HG03060 (cell line): ENCODE results near the gene TMEM131L.

Experiments
- ATAC-seq: cut with Tn5 transposase; IDR thresholded peaks from one replicate; pipeline ENCODE4 v1.9.1; 2021; ENCODE audit warnings: low read depth, moderate number of reproducible peaks; ENCODE audit not compliant: unreplicated experiment

Gene TMEM131L

DNA sequence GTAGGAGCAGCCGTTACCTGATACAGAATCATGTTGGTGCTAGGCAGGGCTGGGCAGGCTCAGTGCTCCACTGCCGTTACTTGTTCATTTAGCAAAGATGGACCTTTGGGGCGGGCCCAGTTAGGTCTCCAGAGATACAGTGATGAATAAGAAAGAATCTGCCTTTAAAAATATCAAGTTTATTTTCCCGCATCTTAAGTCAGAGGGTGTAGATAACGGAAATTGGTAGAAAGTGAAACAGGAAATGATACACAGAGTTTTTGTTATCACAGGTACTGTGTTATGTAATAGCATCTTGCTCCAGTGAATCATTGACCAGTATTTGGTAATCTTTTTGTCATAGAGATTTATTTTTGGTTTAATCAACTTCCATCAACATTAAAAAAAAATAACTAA lies 5.5 kb downstream of the TMEM131L start:
- peak; percentile 21 for ATAC-seq

DNA sequence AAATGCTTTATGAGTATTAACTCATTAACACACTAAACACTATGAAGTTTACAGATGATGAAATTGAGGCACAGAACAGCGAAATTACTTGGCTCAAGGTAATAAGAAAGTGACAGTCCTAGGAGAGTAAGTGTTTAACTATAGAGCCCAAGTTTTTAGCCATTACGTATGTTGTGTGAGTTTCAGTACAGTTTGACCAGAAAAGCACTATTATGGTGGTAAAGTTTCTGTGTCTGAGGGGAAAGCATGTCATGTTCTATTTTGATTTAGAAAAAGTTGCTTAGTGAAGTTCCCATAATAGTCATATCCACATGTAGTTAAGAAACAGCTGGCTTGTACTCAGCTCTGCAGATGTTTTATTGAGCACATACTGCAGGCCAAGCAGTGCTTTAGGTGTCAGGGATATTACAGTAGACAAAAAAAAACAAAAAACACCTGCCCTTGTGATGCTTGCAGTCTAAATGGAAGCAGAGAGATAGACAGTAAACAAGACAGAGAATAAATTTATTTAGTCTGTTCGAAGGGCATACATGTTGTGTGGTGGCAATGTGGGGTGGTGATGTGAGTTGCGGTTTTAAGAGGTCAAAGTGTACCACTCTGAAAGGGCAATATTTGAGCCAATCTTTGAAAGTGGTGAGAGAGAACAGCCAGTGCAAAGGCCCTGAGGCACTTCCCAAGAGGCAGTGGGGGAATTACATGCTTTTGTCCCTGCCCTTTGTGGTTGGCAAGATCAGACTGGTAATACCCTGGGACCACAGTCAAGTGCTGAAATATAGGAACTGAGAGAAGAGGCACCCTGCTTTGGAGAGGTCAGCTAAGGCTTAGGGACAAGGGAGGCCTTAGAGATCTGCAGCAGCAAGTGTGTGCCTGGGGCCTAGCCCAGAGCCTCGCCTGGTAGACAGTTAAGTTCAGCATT lies 6.2 kb downstream of the TMEM131L start:
- ATAC-seq = peak; percentile 26

DNA sequence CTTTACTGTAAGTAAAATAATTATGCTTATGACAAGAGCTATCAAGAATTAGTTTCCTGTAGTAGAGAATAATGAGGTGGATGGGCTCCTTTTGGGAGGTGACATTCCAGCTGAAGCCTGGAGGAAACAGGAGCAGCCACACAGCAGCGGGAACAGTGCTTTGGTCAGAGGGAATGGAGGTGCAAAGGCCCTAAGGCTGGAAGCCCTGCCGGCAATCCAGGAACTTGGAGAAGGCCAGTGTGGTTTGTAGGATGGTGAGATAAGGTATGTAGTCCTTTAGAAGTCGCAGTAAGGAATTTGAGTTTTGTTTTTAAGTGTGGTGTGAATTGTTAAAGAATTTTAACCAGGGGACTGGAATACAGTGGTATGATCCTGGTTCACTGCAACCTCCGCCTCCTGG lies 8.1 kb downstream of the TMEM131L start:
- no peak for ATAC-seq

DNA sequence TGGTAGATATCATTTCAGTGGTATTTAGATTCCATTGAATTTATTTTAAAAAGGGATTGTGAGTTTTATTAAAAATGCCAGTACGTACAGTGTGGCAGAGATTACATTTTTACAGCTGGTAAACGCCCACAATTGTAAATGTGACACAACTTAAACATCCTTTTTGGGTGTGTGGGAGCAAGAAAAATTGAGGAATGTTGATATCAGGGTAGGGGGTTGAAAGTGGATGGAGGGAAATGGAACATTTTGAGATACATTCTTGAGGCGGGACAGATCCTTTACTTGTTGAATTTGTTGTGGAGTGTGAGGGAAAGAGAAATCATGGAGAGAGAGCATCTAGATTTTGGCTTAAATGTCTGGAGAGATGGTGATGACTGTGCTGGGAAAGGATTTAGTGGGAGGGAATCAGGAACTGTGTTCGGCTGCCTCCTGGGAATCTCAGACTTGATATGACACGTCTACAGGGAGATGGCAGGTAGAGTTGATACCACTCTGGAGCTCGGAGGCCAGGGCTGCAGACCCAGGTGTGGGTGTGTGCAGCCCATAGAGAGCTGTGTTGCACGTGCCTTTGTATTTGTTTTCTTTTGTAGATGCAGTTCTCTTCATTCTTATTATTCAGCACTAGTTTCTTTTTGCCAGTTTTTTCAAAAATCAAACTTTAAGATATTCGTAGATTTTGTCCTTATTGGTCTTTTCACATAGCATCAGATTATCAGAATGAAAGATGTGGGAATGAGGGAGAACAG lies 10.8 kb downstream of the TMEM131L start:
- ATAC-seq = no peak

DNA sequence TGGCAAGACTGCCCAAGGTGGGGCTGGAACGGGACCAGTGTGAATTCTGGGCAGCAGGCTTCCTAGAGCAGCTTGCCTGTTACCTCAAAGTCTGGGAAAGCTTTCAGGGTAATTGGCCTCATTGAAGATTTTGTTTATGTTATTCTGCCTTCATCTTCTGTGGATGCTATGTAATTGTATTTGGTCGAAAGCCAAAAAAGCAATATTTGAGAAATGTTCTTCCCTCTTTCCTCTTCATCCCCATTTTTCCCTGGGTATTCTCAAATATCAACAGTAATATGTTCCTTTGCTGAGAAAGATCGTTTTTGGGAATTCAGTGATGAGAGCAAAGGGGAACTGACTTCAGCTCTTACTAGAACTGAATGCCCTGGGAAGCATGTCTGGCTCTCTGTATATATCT lies 12.9 kb downstream of the TMEM131L start:
- ATAC-seq = no peak

DNA sequence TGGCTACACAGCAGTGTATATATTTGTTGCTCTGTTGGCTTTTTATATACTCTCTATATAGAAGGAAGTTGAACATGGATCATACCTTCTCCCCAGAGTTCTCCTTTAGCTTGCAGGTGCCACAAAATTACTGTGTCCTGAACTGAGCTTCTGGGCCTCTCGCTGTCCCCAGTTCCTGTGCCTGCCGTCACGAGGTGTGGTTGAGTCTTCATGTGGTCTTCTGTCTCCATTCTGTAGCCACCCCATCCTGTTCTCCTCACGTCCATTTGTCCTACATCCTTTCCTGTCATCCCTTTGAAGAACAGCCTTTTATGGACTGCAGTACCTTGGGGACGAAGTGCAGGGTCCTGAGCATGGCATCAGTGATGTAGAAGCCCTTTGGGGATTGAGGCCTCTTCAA lies 14.5 kb downstream of the TMEM131L start:
- no peak for ATAC-seq

DNA sequence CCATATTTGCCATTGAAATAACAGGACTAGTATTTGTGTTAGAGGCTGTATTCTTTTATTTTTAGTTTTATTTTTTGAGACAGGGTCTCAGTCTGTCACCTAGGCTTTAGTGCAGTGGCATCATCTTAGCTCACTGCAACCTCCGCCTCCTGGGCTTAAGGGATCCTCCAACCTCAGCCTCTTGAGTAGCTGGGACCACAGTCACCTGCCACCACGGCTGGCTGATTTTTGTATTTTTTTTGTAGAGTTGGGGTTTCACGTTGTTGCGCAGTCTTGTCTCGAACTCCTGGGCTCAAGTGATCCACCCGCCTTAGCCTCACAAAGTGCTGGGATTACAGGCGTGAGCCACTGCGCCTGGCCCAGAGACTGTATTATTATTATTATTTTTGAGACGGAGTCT lies 15.3 kb downstream of the TMEM131L start:
- no peak for ATAC-seq

DNA sequence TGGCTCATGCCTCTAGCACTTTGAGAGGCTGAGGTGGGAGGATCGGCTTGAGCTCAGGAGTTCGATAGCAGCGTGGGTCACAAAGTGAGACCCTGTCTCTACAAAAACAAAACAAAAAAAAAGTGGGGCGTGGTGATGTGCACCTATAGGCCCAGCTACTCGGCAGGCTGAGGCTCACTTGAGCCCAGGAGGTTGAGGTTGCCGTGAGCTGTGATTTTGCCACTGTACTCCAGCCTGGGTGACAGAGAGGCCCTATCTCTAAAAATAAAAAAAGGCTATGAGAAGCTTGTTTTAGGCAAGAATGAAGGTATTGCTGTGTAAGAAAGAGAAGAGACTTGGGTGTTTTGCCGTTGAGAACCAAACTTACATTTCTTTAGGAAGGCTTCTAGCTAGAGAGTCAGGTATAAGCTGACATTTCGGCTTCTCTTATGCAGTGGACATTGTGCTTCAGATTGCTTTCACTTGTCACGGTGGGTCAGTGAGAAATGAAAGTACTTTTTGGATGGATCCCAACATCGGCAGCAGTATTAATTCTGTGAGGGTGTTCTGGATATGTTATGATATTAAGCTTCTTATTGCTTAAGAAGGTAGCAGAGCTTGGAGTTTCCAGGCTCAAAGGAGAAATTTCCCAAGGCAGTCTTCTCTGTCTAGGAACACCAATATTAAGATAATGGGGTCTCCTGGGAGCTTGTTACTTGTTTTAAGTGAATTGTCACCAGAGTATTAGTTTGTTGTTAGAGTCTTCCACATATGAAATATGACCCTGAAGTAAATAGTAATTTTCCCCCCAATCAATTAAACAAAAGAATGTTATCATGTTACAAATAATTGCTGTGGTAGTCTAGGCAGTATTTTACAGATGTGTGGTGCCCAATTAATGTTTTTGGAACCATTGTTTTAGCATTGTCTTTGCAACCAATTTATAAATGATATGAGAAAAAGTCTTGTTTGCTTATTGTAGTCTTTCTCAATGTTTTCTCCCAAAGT lies 17.6 kb downstream of the TMEM131L start:
- ATAC-seq = no peak

DNA sequence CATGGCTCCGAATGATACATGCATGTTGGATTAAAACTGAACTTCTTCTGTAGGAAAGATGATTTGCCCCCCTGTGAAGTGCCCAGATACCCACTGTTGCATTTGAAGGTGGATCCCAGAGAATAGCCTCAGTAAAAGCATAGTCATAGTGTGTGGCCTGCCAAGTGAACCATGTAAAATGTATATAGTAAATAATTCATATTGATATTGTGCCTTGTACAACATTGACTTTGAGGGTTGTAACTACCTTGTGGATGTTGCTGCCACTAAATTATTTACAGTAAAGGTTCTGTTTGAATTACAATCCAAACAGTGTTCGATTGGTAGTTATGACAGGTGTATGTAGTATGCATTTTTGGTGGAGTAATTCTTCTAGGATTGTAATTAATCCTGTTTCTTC lies 19.2 kb downstream of the TMEM131L start:
- no peak for ATAC-seq

DNA sequence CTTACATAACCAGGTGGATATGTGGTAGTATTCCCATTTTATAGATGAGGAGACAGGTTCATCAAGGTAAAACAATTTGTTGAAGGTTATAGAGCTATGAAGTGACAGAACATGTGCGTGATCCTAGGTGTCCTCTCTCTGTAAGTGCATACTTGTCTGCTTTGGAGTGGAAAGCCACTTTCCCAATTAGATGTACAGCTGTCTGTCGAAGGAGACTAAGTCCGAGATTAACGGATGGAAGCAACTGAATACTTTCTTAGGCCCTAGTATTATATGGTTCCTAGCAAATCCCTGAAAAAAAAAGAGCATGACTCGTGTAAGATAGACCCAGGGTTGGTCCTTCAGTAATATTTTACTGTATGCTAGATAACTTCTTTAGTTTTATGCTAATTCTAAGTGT lies 19.7 kb downstream of the TMEM131L start:
- ATAC-seq = no peak

DNA sequence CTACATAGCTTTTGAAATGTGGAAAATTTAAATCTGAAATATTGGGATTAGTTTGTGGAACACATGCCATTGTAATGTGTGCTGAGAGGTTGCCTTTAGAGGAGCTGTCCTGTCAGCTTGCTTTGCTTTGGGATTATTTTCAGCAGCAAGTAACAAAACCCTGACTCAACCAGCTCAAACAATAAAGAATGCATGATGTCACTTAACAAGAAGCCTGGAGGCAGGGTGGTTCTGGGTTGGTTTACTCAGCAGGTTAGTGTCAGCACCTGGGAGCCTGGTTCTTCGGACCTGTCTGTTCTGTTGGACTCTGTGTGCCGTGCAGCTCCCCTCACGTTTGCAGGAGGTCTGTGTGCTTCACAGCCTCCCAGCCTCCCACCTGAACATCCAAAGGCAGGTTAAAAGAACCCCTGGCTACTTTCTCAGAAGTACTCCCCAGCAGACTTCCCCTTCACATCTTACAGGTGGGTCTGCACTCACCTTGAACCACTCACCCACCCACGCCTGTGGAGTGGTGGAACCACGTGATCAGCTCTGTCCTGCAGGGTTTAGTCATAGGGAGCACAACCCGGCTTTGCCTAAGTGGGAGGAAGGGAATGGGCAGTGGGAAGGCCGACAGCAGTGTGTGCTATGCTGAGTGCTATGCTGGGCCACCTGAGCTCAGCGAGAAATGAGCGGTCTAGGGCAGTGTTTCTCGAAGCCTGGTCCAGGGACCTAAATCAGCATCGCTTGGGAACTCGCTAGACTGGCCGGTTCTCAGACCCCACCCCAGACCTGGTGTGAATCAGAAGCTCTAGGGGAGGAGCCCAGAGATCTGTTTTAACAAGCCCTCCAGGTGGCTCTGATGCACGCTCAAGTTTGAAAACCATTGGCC lies 20.4 kb downstream of the TMEM131L start:
- ATAC-seq = no peak

DNA sequence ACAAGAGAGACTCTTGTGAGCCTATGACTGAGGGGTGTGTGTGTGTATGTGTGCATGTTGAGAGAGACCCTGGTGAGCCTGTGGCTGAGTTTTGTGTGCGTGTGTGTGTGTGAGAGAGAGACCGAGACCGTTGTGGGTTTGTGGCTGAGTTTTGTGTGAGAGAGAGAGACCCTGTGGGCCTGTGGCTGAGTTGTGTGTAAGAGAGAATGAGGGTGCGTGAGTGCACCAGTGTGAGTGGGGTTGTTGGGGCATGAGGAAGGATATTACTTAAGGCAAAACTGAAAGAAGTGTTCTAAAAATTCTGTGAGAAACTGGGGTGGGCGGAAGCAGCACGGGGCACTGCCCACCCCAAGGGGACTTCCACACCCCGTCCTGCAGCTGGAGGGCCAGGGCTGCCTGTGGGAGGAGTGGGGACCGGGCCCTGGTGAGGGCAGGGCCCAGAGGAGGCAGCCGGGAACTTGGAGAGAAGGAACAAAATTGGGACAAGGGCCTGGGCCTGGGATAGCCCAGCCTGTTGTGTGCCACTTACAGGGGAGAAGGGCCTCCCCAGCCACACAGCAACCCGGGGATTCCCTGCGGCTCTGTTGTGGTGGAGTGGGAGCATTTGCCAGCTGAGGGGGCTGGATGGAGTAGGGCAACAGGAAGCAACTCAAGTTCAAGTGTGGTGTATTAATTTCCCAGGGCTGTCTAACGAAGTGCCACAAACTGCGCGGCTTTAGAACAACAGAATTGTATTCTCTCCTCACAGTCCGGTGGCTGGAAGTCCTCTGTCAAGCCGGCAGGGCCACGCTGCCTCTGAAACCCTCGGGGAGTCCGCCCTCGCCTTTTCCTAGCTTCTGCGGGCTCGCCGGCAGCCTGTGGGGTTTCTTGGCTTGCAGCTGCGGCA lies 22.1 kb downstream of the TMEM131L start:
- peak; percentile 37 for ATAC-seq

DNA sequence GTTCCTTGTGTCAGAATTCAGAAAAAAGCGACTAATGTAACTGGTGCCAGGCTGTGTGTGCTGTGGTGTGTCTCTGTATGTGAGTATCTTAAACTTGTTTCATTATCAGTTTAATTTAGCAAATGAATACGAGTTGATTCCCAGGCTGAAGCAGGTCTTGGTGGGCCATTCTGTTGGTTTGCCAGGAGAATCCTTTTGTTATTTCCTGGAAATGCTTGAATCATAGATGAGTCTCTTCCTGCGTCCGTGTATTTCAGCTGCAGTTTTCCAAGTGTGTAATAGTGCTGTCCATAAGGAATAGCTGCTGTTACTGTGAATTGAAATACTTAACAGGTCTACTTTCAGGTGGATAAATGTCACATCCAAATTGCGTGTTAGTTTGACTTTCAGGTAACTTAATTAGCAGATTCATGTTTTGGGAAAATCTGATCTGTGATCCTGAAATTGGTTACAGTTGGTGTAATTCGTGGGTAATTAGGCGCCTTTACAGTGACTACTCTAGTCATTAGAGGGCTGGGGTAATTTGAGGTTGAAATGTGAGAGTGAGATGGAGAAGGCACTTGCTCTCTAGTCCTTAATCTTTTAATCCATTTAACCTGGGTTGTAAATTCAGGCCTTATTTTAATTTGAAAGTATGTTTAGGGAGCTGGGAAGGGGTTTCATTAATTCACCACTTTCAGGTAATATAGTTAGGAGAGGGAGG lies 23.8 kb downstream of the TMEM131L start:
- ATAC-seq = no peak

DNA sequence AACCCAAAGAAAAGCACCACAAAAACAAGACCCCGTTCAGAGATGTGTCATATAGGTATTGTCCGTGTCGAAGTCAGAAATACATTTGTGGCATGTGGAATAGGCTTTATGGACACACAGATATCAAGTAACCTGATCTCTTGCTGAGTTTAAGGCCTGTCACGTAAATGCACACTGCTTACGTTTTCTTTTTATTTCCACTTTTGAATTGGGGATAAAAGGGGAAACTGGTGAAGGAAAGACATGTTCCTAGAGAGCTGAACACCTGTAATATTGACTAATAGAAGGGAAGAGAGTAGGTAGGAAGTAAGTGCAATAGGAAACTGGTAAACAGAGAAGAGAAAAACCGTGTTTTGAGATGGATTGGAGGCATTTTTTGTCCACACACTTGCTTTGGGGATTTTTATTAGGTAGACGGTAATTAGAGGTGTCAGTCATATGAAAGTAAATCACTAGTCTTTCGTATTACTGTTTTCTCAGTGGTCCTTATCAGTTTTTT lies 24.9 kb downstream of the TMEM131L start:
- ATAC-seq = no peak

DNA sequence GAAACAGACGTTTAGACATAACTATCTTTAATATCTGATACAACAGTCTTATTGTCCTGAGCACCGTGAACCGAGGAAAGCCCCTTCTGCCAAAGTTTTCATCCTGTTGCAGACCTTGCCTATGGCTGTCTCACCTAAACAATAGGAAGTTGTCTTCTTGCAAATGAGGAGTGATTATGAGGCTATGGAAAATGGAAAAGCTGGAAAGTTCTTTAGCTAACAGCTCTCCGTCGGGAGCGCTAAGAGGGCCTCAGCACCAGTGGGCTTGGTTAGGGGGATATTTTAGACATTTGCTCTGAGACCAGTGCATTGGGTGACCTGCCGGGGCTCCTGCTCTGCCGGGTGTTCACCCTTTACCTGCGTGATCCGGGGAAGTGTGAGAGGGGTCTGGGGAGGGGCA lies 28.4 kb downstream of the TMEM131L start:
- no peak for ATAC-seq

DNA sequence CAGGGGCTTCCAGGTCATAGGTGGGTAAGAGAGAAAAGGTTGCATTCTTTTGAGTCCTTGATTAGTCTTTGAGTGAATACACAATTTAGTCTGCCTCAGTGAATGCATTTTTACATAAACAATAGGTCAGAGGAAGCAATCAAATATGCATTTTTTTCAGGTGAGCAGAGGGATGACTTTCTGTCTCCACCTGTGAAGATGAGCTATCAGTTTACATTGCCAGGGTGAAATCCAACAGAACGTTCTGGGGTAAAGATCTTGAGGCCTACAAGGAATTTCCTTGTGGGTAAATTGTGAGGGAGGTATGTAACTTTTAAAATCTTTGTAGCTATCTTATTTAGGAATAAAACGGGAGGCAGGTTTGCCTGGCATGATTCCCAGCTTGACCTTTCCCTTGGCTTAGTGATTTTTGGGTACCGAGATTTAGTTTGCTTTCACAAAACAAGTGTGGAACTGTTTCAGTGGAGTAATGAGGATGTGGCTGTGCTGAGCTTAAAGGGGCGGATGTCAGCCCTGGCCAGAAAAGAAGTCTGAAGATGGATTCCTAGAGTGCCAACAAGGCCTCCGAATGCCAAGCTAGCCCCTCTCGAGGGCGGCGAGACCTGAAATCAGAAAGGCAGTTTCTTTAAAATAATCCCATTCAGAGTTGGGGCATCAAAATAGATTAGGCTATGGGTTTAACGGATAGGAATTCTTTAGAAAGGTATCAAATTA lies 29.5 kb downstream of the TMEM131L start:
- no peak for ATAC-seq

DNA sequence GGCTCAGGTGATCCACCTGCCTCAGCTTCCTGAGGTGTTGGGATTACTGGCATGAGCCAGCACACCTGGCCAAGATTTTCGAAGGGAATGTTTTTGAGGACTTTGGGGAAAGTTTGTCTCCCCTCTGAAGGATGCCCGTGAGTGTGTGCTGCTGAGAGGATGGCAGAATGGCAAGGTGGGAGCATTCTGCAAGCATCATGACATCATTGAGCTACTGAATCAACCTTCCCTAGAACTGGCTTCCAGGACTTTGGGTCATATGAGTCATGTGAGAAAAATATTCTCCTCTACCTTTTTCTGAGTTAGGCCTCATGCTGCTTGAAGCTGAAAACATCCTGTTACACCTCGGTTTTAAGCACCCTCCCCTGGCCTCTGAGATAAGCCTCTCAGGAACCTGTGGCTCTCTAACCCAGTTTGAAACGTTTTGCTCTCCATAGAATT lies 31.0 kb downstream of the TMEM131L start:
- ATAC-seq = peak; percentile 33
